Sciatic nerve (tissue), 2 donors: ENCODE data around the gene MPP7. TPM values are rescaled to one million over a fixed set of nuclear protein-coding genes. Genes with fewer than 3 reads are reported as not detected.

ENCODE experiments used
- ATAC-seq: fragments of 200-7000 bp; cut with Tn5 transposase; one replicate; pipeline ENCODE4 v1.9.1; 2020; ENCODE audit warnings: mild to moderate bottlenecking, moderate library complexity
- DNase-seq: peaks from one replicate; pipeline ENCODE4 v3.0.0-alpha.2; 2020; ENCODE audit warnings: low spot score
- intact Hi-C: fragments of 100-400 bp; cut with DNase I; formaldehyde crosslinking; loops from one replicate; pipeline ENCODE4 v1.14.2; 2022
- total RNA-seq: library from RNA; stranded (reverse); fragmentation: NEBNext Ultra II Directional; extraction: Animal tissue kit (Norgen Biotek cat#: 25700); gene quantifications from one replicate; pipeline ENCODE4 v1.2.1, GENCODE V29; 2021
- donor health status: DM: no; HTN: no; CAD: no.
- donor health status: DM: no; HTN: no; CAD: no.

MPP7 gene
- total RNA-seq, 1 donor from 2014 or later = 7.8 TPM

DNA sequence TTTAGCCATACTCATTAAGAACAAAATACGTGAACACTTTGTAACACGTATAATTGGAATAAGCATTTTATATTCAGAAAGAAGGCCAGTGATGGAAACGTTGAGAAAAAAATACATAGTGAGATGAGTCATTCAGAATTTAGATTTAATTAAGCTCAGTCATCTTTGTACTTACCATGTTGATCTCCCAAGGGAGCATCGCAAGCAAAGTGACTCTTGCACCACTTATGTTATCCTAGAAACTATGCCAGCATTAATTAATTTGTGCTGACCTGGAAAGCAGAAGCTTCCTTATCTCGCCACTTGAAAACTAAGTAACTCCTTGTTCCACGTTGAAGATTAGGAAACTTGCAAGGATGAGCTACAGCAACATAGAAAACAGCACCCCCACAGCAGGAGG is 9.7 kb upstream of the MPP7 start:
- intact Hi-C loops = no loop called here
- ATAC-seq (no peak), DNase-seq (no peak)

DNA sequence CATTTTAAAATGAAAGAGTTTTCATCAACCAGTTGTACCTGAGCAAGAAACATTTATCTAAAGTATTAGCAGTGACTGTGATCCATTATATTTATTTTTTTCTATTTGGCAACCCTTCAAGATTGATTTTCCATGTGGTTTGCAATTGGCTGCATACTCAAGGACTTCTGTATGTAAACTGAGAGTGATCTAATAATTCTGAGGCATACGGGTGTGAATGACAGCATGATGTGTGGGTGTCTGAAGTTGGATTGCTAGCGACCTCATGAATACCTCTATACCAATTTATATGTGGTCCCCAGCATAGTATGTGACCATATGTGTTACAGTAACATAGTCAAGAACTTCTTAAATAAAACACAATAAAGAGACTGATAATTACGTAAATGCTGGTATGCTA is 8.2 kb upstream of the MPP7 start:
- ATAC-seq (no peak), DNase-seq (no peak)
- intact Hi-C loops = no loop called here

DNA sequence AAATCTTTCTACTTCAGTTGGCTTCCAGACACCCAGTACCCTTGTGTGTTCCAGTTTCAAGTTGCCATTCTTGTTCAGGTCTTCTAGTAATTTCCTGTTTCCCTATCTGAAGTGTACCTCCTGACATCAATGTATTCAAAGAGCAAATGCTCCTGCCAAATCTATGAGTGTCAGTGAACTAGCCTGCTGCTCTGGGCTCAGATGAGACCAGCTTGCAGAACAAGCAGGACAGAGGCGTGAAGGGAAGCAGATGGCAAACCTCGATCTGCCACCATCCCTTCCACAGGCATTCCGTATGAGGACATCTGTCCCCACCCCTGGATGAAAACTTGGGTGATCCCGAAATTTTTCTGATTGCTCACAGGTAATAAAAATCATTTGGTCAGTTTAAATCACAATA is 4.4 kb upstream of the MPP7 start:
- DNase-seq (no peak), ATAC-seq (no peak)
- intact Hi-C loops = no loop called here

DNA sequence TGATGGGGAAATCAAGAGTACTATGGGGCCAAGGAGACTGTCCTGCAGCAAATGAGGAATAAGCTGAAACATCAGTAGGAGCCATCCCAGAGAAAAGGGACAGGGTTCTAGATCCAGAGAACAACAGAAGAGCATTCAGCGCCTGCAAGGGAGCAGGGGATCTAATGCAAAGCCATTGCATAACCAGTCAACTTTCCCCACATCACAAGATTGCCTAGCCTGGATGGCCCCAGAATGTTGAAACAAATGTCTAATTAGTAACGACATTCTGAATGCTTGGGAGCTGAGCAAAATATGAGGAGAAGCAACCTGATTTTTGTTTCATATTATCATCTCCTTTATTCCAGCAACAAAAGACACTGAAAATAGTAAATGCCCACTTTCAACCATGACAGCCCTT is 2.7 kb upstream of the MPP7 start:
- DNase-seq = no peak
- intact Hi-C loops = no loop called here
- ATAC-seq = no peak

DNA sequence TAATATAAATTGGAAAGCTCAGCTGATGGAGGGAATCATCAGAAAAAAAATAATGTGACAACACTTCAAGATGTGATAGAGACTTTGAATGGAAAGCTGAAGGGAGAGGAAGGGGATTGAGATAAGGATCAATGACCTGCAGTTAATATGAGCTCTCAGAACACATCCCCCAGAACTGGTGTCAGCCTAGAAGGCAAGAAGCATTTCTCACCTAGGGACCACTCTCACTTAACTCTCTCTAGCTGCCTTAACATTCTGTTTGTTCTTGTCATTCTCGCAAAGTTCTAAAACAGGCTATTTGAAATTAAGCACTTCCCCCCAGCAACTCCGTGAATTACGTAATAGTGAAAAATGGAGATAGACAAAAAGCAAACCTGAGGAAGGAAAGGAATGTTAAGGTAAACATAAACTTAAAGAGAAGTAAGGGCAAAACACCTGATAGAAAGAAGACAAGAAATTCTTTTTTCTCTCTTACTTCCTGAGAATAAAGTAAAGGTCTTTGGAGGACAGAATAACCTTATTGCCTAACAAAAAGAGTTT is 1.2 kb upstream of the MPP7 start:
- ATAC-seq (no peak), DNase-seq (no peak)
- intact Hi-C loops = no loop called here

DNA sequence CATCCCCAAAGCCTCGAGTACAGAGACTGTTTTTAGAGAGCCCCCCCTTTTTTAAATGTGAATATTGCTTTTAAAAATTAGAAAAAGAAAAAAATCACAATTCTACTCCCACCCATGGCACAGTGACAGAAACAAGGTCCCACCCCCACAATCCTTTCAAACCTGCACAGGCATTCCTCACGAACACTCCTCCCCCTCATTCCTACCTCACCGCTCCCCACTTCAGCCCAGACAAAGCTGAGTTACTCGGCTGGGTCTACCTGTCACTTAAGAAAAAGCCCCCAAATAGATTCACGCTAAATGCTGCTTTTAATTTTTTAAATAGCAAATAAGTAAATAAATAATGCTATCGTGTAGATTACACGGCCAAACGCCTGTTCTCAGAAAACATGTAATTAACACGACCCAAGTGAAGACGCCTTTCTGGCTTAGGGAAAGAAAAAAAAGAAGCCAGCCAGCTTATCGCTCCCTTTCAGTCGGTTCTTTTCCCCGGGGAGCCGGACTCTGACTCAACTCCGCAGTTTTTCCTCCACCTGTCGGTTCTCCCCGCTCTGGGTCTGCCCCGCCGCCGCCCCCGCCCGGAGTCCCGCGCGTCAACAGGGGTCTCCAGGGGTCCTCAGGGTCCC is 739 bp downstream of the MPP7 start:
- ATAC-seq (no peak), DNase-seq (peak; percentile 69)
- intact Hi-C loops = no loop called here

DNA sequence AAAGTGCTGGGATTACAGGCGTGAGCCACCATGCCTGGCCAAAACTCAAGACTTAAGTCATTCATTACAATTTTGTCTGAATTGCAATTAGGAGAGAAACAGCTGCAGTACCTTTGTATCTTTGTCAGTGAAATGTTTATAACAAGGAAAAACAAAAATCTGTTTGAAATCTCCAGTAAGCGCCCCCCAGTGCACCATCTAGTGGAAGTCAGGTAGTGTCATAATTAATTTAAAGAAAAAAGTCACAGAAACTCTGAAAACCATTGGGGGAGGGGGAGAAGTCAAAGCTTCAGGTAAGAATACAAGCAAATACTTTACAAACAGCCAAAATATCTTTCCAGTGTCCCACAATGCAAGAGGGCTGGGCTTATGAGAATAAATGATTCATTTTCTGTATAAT is 2.8 kb downstream of the MPP7 start:
- intact Hi-C loops = no loop called here
- DNase-seq = no peak

DNA sequence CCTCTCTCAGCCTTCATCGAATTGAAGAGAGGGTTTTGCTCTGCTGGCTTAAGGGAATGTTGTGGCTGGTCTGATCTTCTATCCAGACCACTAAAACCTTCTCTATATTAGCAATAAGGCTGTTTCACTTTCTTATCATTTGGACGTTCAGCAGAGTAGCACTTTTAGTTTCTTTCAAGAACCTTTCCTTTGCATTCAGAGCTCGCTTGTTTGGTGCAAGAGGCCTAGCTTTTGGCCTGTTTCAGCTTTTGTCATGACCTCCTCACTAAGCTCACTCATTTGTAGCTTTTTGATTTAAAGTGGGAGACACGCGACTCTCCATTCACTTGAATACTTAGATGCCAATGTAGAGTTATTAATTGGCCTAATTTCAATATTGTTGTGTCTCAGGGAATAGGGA is 3.9 kb downstream of the MPP7 start:
- intact Hi-C loops = no loop called here
- ATAC-seq = no peak

More for the DNA sequence above, 2.8 kb downstream of the MPP7 start:
- ATAC-seq = no peak

DNA sequence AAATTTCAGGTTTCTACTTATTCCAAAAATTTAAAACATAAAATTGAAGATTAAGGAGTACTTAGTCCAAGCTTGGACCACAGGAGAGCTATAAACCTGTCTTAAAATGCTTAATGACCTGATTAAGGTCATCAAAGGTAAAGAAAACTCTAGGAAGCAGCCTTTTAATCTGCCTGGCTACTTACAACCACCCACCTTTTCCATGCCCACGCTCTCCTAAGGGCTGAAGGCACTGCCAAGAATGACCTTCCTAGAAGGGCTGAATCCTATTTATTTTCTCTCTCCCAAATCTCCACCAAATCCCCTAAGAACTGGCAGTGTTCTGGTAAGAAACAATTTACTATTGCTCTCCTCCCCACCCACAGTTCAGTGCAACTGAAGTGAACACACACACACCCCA is 6.8 kb downstream of the MPP7 start:
- DNase-seq (no peak), ATAC-seq (no peak)
- intact Hi-C loops = no loop called here

More for the DNA sequence above, 3.9 kb downstream of the MPP7 start:
- no peak for DNase-seq

DNA sequence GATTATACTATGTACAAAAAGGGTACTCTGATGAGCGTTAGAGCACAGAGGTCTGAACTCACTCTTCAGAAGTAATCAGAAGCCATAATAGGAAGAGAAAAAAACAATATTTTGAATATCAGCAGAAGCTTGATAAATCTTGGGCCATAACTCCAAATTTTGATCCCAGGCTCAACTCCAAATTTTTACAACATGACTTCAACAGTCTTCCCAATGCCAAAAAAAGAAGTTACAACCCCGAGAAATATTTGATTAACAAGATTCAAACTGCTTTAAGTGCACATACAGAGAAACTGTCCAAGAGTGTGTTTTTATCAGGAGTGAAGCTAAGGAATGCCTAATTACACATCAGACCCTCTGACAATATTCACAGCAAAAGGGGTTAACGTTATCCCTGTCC is 7.5 kb downstream of the MPP7 start:
- intact Hi-C loops = no loop called here
- peak; percentile 22 for ATAC-seq
- no peak for DNase-seq

DNA sequence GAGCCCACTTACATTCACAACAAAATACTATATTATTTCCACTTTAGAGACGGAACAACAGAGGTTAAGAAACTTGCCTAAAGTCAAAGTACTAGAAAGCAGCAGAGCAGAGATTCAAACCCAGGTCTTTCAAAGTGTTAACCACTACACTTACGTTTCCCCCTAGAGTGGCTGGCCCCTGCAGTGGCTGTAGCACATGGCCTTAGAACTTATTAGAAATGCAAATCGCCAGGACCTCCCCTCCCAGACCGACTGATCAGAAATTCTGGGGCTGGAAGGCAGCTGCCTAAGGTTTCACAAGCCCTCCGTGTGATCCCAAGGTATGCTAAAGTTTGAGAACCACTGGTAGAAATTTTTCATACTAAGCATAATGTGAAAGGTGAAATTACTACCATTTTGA is 8.1 kb downstream of the MPP7 start:
- ATAC-seq (no peak), DNase-seq (no peak)
- intact Hi-C loops = no loop called here

DNA sequence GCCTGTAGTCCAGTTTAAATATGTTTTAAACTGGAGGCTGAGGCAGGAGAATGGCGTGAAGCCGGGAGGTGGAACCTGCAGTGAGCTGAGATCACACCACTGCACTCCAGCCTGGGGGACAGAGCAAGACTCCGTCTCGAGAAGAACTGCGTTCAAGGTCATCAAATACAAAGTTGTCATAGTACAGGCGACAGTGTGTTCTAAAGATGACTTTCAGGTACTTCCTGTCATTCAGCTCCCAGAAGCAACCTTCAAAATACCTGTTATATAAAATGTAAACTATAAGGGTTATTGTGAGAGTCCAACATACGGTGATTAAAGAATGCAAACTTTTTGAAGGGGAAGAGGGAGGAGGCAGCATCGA is 8.7 kb downstream of the MPP7 start:
- DNase-seq = no peak
- intact Hi-C loops = no loop called here

DNA sequence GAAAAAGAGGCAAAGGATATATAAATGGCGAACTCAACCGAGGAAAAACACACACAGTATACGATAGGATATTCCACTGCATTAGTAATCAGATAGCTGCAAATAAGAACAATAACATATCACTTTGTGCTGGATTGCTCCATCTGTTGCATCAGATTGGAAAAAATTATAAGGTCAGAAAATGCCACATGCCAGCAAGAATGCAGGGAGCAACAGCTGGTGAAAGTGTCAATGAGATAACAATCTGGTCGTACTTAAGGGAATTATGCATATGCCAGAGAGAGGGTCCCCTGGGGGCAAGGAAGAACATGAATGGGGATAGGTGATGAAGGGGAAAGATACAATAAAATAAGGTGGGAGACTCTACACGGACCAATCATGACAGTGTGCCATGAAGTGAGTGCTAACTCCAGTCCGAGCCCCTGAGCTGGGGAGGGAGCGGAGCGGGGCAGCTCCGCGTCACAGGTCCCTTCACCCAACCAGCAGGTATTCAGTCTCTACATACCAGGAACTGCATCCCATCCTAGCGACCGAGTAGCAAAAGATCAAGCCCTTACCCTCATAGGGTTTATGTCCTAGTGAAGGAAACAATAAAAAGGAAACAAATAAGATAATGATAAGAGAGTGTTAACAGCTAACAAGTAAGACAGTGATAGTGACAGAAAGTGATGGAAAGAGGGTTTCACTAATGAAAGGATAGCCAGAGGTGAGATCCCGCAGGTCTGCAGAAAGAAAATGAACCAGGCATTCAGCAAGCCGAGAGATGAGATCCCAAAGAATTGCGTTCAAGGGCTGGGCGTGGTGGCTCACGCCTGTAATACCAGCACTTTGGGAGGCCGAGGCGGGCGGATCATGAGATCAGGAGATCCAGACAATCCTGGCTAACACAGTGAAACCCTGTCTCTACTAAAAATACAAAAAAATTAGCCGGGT is 9.4 kb downstream of the MPP7 start:
- DNase-seq = no peak
- ATAC-seq = no peak
- intact Hi-C loops = no loop called here

More for the DNA sequence above, 8.7 kb downstream of the MPP7 start:
- no peak for ATAC-seq

DNA sequence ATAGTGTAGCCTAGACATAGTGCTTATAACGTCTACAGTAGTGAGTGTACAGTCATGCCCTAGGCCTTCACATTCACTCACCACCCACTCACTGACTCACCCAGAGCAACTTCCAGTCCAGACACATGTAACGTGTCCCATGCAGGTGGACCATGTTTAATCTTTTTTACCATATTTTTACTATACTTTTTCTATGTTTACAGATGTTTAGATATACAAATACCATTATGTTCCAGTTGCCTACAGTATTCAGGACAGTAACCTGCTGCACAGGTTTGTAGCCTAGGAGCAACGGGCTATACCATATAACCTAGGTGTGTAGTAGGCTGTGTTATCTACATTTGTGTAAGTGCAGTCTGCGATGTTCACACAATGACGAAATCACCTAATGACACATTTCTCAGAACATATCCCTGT is 11.0 kb downstream of the MPP7 start:
- DNase-seq (no peak), ATAC-seq (no peak)
- intact Hi-C loops = no loop called here

DNA sequence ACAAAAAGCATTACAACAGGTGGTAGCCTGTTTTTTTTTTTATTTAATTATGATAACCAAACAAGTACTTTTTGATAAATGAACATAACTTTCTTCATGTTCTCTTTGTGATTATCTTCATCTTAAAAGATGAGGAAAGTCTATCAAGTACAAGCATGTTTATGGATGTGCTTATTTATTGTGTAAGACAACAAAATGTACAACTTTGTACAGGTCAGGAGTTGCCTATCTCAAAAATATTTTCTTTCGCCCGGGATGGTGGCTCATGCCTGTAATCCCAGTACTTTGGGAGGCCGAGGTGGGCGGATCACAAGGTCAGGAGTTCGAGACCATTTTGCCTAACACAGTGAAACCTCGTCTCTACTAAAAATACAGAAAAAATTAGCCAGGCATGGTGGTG is 17.0 kb downstream of the MPP7 start:
- no peak for DNase-seq
- intact Hi-C loops = no loop called here
- no peak for ATAC-seq

DNA sequence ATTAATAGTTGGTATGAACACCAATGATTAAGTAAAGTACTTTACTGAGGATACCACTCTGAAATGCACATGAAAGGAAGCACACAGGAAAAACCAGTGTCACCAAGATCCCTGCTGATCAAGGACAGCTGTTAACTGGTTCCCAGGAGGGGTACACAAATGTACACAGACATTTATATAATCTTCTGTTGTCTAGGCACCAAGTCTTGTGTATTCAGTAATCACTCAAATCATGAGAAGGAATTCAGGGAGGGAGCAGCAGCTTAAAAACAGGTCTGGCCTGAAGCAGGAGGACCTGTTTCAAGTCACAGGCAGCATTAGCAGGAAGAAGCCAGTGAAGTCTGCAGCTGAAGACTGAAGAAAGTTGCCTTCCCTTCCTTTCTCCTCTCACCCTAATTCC is 18.7 kb downstream of the MPP7 start:
- DNase-seq = no peak
- intact Hi-C loops = no loop called here
- ATAC-seq = no peak

DNA sequence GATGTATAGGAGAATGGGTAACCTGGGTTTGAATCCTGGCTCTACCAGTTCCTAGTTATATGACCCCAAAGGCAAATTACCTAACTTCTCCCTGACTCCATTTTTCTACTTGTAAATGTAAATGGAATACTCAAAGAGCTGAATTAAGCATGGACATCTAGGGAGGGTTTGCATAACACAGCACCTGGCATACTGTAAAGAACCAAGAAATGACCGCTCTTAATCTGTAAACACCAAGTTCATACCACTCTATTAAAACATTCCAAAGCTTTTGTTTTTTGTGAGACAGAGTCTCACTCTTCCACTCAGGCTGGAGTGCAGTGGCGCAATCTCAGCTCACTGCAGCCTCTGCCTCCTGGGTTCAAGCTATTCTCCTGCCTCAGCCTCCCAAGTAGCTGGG is 19.6 kb downstream of the MPP7 start:
- DNase-seq = no peak
- intact Hi-C loops = no loop called here
- no peak for ATAC-seq

DNA sequence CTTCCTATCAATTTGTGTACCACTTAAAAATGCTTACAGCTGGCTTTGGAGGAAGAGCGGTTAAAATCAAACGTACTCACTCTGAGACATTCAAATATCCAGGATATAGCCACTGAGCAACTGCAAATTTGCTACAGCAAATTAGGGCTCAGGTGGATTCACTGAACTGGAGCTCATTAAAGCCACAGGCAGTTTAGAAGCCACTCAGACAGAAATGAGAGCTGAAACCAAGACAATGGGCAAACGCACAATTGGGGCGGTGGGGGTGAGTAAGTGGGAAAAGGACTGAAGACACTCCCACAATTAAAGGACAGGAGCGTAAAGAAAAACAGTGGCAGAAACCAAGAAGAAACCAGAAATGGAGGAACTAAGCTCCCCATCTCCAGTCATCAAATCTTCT is 20.5 kb downstream of the MPP7 start:
- intact Hi-C loops = no loop called here
- no peak for ATAC-seq
- DNase-seq = no peak

DNA sequence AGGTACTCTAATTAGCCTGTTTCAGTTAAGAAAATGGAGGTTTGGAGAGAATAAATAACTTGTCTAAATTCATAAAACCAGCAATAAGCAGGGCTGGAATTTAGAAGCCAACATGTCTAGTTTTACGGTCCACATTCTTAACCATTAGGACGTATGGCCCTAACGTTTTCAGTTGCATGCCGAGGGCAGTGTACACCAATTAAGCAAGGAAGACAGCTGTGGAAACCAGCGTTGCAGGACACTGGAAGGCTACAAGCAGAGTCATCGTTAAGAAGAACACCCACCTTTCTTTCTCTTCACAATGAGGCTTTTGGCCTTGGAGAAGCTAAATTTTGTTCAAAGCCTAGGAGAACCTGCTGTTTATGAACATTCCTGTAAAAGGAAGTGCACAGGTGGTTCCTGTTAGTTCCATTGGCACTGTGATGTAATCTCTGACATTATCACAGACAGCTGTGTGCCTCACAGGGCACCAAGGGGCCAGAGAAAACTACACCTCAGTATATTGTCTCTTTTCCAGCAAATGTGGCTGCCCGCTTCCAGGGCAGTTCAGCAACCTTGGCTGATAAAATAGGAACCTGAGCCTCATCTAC is 21.0 kb downstream of the MPP7 start:
- intact Hi-C loops = no loop called here
- DNase-seq (no peak), ATAC-seq (no peak)

DNA sequence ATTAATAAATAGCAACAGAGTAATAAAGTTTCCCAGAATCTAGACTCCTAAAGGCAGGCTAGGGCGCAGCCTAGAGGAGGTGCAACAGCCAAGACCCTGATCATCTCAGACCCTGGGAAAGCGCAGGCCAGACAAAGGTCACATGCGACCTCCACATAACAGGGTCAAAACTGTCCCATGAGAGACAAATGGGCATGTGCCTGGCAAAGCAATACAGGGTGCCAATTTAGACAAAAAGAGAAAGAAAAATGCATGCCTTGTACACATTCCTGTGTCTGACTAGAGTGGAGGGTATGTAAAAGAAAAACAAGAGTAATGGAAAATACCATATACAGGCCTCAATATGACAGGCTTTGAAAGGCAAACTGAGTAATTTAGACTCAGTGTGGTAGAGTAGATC is 22.2 kb downstream of the MPP7 start:
- ATAC-seq (no peak), DNase-seq (no peak)
- intact Hi-C loops = no loop called here
